Stimulated activated CD4-positive, alpha-beta T cell treated with anti-CD3 and anti-CD28 coated beads, Interleukin-4, amount 100 ng/mL, for 48 hours (primary cell): ENCODE data around the gene ADAMTSL3.

Experiments
- DNase-seq, 2 donors: peaks; one replicate each; pipeline ENCODE4 v3.0.0-alpha.2; 2020; ENCODE audit warnings: low read depth in 2 of 2

Gene ADAMTSL3

GRCh38 chr15:83653639-83654378 is at the start of gene ADAMTSL3:
Gene ADAMTSL3, plus strand, starts transcription at chr15:83654123. Its CDS starts 1,639 bp downstream, at chr15:83655762.
- DNase-seq, result no peak

GRCh38 chr15:83604549-83604948 is 49.4 kb upstream of the ADAMTSL3 start:
- DNase-seq, result no peak

- DNase-seq, result no peak
These were observed 48.6 kb upstream of the ADAMTSL3 start for GRCh38 chr15:83605111-83605945.

- DNase-seq, result no peak
These were observed 43.8 kb upstream of the ADAMTSL3 start for GRCh38 chr15:83610132-83610531.

GRCh38 chr15:83610901-83611685 is 42.8 kb upstream of the ADAMTSL3 start:
- DNase-seq, result no peak

GRCh38 chr15:83612226-83612625 is 41.7 kb upstream of the ADAMTSL3 start:
- no peak for DNase-seq

GRCh38 chr15:83612898-83613635 is 40.9 kb upstream of the ADAMTSL3 start:
- DNase-seq, result no peak

- no peak for DNase-seq
These were observed 40.2 kb upstream of the ADAMTSL3 start for GRCh38 chr15:83613714-83614113.

GRCh38 chr15:83616840-83617239 is 37.1 kb upstream of the ADAMTSL3 start:
- no peak for DNase-seq

DNA sequence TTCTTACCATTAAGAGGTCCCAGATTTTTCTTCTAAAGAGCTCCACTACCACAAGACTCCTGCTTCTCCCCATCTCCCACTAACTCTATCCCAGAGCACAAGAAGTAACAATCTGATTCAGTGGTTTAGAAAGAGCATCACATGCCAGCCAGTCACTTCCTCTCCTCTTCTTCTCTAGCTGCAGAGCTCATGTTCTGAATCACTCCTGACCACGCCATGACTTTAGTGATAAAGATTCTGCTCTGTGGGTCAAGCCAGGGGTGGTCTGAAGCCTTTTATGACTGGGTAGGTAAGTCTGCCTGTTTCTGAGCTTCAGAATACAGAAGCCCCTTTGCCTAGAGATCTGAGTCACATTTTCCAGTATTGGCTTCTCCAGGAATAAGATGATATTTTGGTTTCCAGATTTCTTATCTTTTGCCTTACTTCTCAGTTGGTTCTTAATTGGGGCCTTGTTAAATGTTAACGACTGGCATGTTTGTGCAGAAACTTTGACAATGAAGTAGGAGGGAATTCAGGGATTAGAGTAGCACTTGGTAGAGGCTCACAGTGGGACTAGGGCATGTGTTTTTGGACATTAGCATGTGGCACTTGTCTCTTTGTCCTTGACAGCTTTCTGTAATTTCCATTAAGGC is 27.6 kb upstream of the ADAMTSL3 start:
- DNase-seq, result no peak

GRCh38 chr15:83631534-83631933 is 22.4 kb upstream of the ADAMTSL3 start:
- no peak for DNase-seq

- DNase-seq, result no peak
These were observed 10.7 kb upstream of the ADAMTSL3 start for GRCh38 chr15:83643201-83643600.

DNA sequence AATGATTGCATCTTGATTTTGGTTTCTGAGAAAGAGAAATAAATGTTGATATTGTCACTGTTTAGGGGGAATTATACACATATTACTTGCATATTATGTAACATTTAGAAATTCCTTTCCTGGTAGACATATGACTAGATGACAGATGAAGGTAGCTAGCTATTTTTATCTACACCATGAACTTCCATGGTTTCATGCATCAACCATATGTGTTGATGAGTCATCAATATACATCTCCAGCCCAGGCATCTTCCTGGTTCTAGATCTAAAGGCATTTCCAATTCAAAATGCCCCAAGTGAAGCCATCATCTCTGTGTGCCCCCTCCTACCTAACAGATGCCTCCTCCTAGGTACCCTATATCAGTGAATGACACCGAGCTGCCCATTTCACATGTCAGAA is 9.5 kb upstream of the ADAMTSL3 start:
- no peak for DNase-seq

- no peak for DNase-seq
These were observed 3.1 kb upstream of the ADAMTSL3 start for GRCh38 chr15:83650831-83651230.

DNA sequence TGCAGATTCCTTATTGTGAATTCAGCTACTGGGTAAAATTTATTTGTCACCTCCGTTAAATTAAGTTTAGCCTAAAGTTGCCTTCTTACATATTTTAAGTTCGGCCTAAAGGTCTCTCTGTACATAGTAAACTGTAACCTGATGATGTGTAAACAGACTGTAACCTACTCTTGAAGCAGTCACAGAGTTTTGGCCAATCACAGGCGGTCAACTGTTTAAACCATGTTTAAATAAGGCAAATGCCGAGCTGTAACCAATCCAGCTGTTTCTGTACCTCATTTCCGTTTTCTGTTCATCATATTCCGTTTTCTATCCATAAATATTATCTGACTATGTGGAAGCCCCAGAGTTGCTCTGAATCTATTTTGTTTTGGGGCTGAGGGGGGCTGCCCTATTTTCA is 2.4 kb upstream of the ADAMTSL3 start:
- no peak for DNase-seq

GRCh38 chr15:83652626-83653204 is 1.2 kb upstream of the ADAMTSL3 start:
- DNase-seq, result no peak

GRCh38 chr15:83653288-83653638 is 660 bp upstream of the ADAMTSL3 start:
- no peak for DNase-seq

GRCh38 chr15:83654379-83655236 is 685 bp downstream of the ADAMTSL3 start:
- DNase-seq, result no peak

DNA sequence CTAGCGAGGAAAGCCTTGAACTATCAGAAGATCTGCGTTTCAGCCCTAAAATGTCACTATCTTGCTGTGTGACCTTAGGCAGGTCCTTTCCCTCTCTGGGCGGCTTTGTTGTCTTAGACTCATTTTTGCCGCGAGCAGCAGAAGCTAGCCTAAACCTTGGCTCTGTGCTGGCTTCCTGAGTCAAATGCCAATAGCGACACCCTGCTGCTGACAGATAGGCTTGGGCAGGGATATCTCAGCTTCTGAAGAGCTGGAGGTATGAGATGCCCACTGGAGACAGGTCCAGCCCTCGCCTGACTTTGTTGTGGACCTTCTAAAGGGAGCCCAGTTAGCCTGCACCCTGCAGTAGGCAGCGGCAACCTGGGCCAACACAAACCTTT is 1.3 kb downstream of the ADAMTSL3 start:
- DNase-seq, result no peak

GRCh38 chr15:83656192-83656591 is 2.3 kb downstream of the ADAMTSL3 start:
- DNase-seq, result no peak
